Inflammatory macrophage (primary cell): ENCODE measurements around the gene C1R.
"Not testable (repeated sequence)": the region's sequence is repeated elsewhere in the genome, so short reads cannot be mapped to it uniquely, and the experiment has no call there.

ENCODE experiments used
- DNase-seq, 2 donors: peaks; one replicate each; pipeline ENCODE4 v3.0.0-alpha.2; 2020 to 2022

Gene C1R

DNA sequence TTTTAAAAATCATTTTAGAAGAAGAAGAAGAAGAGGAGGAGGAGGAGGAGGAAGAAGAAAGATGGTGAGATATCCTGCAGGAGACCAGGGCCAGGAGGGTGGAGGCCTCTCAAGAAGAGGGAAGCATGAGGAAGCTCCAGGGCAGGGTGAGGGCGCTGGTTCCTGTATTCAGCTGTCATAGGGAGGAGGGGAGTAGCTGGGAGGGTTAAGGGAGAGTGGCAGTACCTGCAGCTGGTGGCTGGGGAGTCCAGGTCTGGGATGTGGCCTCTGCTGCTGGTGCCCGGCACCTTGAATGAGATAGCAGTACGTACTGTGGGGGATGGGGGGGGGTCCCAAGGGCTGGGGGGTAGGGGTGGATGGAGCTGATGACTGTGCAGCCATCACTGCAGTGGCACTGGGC, 26.6 kb upstream of the C1R start:
- DNase-seq, result peak; percentile 49 to 54

- no peak for DNase-seq
Measured at GRCh38 chr12:7117670-7118069, 25.4 kb upstream of the C1R start.

GRCh38 chr12:7116916-7117315, 24.7 kb upstream of the C1R start:
- DNase-seq, result no peak

- DNase-seq, result no peak
Measured at GRCh38 chr12:7116196-7116595, 24.0 kb upstream of the C1R start.

DNA sequence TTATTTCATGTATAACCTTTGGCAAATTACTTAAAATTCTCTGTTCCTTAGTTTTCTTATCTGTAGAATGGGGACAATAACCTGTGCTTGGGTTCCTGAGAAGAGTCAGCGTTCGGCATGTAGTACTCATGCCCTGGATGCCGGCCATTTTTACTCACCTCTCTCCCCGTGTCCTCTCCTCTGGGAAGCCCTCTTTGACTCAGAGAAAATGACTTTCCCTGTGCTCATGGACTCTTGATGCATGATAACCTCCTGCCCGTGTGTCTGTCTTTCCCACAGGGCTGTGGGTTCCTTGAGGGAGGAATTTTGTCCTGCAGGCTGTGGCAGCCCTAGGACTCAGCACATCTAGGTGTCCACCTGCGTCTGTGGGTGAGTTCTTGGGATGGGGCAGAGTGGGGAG, 22.6 kb upstream of the C1R start:
- DNase-seq, result no peak

DNA sequence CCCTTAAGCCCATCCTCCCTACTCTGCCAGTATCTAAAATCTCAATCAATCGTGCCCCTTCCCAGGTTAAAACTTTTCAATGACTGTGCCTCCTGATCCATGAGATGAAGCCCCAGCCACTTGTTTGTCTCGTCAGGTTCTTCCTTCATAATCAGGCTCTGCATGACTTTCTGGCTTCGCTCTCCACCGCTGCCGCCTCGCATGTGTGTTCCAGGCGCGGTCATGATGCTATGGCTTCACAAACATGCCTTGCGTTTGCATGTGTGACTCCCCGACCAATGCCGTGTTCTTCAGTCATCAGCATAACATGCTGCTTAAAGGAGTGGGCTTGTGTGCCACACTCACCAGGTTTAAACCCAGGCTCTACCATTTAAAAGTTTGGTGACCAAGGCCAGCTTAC, 21.8 kb upstream of the C1R start:
- DNase-seq, result no peak

- peak; percentile 40 to 49 for DNase-seq
Measured at GRCh38 chr12:7113389-7113871, 21.2 kb upstream of the C1R start.

- no peak for DNase-seq
Measured at GRCh38 chr12:7112041-7112440, 19.8 kb upstream of the C1R start.

DNA sequence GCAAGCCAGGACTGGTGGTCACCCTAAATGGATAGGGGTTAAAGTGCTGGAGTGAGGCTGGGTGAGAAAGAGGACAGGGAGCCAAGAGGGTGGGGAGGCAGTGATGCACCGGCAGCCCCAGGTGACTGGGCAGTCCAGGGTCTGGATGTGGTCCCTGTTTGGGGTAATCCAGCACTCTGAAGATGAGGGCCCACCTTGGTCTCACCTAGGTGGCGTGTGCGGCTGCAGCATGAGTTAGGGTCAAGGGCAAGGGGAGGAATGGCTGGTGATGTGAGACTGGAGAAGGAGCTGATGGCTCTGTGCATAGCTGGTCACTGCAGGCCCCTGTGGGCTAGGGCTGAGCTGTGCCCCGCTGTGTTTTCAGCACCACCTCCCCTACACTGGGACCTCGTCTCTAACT, 18.4 kb upstream of the C1R start:
- no peak for DNase-seq

- DNase-seq, result no peak
Measured at GRCh38 chr12:7109572-7109920, 17.3 kb upstream of the C1R start.

DNA sequence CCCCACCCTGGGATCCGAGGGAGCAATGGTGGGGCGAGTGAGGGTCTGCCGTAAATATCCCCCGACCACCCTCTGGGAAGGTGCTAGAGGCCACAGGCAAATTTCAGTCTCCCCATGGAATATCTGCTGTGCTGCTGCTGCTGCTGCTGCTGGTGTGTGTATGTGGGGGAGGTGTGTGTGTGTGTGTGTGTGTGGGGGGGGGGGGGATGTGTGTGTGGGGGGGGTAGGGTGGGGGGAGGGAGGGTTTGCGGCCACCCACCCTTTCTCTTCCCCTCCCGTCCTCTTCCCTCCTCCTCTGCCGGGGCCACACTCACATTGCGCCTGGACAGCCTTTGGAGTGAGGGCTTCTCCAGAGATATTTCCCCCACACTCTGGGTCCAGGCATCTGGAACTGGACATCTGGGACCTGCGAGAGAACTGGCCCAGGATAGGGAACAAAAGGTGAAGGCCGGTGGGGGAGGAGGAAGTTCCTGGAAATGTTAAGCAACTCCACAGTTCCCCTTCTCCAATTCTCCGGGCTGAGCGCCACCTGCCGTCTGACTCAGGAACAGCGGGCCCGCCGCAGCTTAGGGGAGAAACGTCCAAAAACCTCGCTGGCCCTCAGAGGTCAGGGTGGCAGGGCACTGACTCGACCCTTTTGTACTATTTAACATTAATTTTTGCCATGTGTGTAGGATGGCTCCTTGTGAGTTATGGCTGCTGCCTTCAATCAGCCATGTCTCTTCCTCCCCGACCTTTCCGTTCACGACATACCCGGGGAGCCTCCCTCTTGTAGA, 16.7 kb upstream of the C1R start, which contains the start of gene C1RL:
TSS of gene C1RL (minus strand) at position 419 of the 776 bp plus-strand sequence. CDS start at position 385, 34 bp downstream.
- peak; percentile 85 to 93 for DNase-seq

DNA sequence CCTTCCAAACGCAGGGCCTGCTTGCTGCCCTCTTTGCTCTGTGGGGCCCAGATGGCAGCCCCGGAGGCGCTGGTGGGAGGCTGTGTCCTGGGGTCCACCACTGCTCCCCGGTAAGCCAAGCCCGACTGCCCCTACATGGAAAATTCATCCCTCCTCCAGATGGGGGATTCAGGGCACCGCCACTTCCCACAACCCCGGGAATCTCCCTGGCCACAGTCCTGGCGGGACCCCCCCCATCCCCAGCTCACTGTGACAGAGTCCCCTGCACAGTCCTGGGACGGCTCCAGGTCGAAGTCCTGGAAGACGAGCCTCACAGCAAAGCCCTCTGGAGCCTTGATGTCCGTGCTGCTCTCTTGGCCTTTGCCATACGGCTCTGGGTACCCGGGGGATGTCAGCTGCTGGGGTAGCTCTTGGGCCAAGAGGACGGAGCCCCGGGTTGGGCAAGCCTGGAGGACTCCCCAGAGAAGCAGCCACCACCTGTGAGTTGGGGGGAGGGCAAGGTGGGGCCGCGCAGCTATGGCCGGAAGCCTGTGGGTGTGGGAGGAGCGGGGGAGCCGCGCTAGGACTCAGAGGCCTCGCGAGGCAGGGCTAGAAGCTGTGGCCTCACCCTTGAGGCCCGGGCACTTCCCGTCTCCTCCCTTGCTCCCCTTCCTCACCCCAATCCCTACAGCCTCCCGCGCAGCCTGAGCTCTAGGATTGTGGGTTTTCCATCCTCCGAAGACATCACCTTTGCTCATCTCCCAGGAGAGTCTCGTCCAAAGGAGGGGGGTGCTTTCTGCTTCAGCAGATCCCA, 16.0 kb upstream of the C1R start:
- peak; percentile 57 to 60 for DNase-seq

DNA sequence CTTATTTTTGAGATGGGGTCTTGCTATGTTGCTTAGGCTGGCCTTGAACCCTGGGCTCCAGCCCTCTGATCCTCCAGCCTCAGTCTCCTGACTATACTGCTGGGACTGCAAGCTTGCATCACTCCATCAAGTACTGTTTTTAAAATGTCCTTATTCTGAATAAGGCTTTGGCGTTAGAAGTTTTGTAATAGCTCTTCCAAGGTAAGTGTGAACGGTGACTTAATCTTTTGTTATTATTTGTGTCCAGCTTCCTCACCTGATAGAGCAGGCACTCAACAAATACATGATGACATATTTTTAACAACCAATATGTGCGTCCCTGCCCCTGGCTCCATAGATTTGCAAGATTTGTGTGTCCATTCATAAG, 15.4 kb upstream of the C1R start:
- DNase-seq, result no peak

GRCh38 chr12:7107181-7107580, 14.9 kb upstream of the C1R start:
- DNase-seq, result not testable (repeated sequence)

GRCh38 chr12:7106082-7106481, 13.8 kb upstream of the C1R start:
- no peak for DNase-seq

- DNase-seq, result no peak
Measured at GRCh38 chr12:7103837-7104584, 11.8 kb upstream of the C1R start.

GRCh38 chr12:7102582-7102981, 10.3 kb upstream of the C1R start:
- DNase-seq, result no peak

GRCh38 chr12:7101694-7102131, 9.5 kb upstream of the C1R start:
- DNase-seq, result no peak

- DNase-seq, result no peak
Measured at GRCh38 chr12:7101047-7101693, 8.9 kb upstream of the C1R start.

GRCh38 chr12:7100239-7100638, 8.0 kb upstream of the C1R start:
- DNase-seq, result no peak

GRCh38 chr12:7099290-7099996, 7.2 kb upstream of the C1R start:
- DNase-seq, result peak; percentile 27 to 53

- DNase-seq, result no peak
Measured at GRCh38 chr12:7096979-7097378, 4.7 kb upstream of the C1R start.
